Immature natural killer cell (primary cell): ENCODE measurements around the gene CDK14. TPM values are rescaled to one million over a fixed set of nuclear protein-coding genes. Genes with fewer than 3 reads are reported as not detected.
"Not testable (repeated sequence)": the region's sequence is repeated elsewhere in the genome, so short reads cannot be mapped to it uniquely, and the experiment has no call there.

ENCODE experiments used
- DNase-seq, 3 donors: peaks; one replicate each; pipeline ENCODE4 v3.0.0; 2022; ENCODE audit warnings: mixed read lengths in 1 of 3
- H3K27ac Mint-ChIP-seq, 6 donors: one replicate each; pipeline ENCODE4 v1.8.0; 2020; ENCODE audit warnings: mixed read lengths in 6 of 6, mild to moderate bottlenecking in 5 of 6, inconsistent platforms in 4 of 6, moderate library complexity in 3 of 6
- H3K27me3 Mint-ChIP-seq, 3 donors: one replicate each; pipeline ENCODE4 v1.8.0; 2020 to 2021; ENCODE audit warnings: low read depth in 3 of 3, mild to moderate bottlenecking in 3 of 3, mixed read lengths in 3 of 3, moderate library complexity in 3 of 3, inconsistent platforms in 1 of 3
- H3K36me3 Mint-ChIP-seq, 3 donors: one replicate each; pipeline ENCODE4 v1.8.0; 2020; ENCODE audit warnings: mixed read lengths in 3 of 3, inconsistent platforms in 2 of 3, mild to moderate bottlenecking in 2 of 3
- H3K4me1 Mint-ChIP-seq, 2 donors: one replicate each; pipeline ENCODE4 v1.8.0; 2020; ENCODE audit warnings: inconsistent platforms in 2 of 2, mild to moderate bottlenecking in 2 of 2, mixed read lengths in 2 of 2, moderate library complexity in 1 of 2
- H3K4me3 Mint-ChIP-seq, 5 donors: one replicate each; pipeline ENCODE4 v1.8.0; 2020; ENCODE audit warnings: mild to moderate bottlenecking in 5 of 5, mixed read lengths in 5 of 5, inconsistent platforms in 3 of 5, moderate library complexity in 3 of 5
- H3K9me3 Mint-ChIP-seq, 6 donors: one replicate each; pipeline ENCODE4 v1.8.0; 2020; ENCODE audit warnings: mild to moderate bottlenecking in 6 of 6, mixed read lengths in 6 of 6, inconsistent platforms in 4 of 6, moderate library complexity in 3 of 6
- polyA plus RNA-seq, 3 donors: library from polyadenylated mRNA; unstranded; fragments of 300-500 nt; fragmentation: Illumina TruSeq; gene quantifications; one replicate each; pipeline ENCODE4 v1.2.3, GENCODE V29; 2021

Gene CDK14
- polyA plus RNA-seq, 3 donors from 2014 or later = 0.22 TPM; not detected in 2

- H3K4me1 Mint-ChIP-seq = peaks cover 0 to 11% of the 10 kb centered on the region in 2 donors
- H3K9me3 Mint-ChIP-seq = peaks cover 13 to 27% (median 20%) of the 10 kb centered on the region in 6 donors
- H3K36me3 Mint-ChIP-seq = peaks cover 0 to 3% (median 0%) of the 10 kb centered on the region in 3 donors
- H3K4me3 Mint-ChIP-seq = no peak overlapping the region
- DNase-seq = no peak
- H3K27ac Mint-ChIP-seq = no peak overlapping the region
- H3K27me3 Mint-ChIP-seq = peaks cover 0 to 5% (median 0%) of the 10 kb centered on the region in 3 donors
These were observed 140.2 kb downstream of the CDK14 start for GRCh38 chr7:90736316-90736715.

- Mint-ChIP-seq H3K27me3 (peaks cover 0 to 2% (median 0%) of the 10 kb centered on the region in 3 donors), H3K4me3 (no peak overlapping the region), H3K36me3 (peaks cover 0 to 3% (median 0%) of the 10 kb centered on the region in 3 donors), H3K9me3 (peaks cover 7 to 22% (median 17%) of the 10 kb centered on the region in 6 donors), H3K27ac (no peak overlapping the region), H3K4me1 (peaks cover 0 to 11% of the 10 kb centered on the region in 2 donors)
- DNase-seq = no peak
These were observed 141.1 kb downstream of the CDK14 start for GRCh38 chr7:90736968-90737939.

GRCh38 chr7:90738249-90738648 is 142.1 kb downstream of the CDK14 start:
- no peak overlapping the region for H3K27ac Mint-ChIP-seq
- H3K27me3 Mint-ChIP-seq = peaks cover 0 to under 1% (median 0%) of the 10 kb centered on the region in 3 donors
- peaks cover 2 to 15% (median 10%) of the 10 kb centered on the region in 6 donors for H3K9me3 Mint-ChIP-seq
- H3K4me3 Mint-ChIP-seq = no peak overlapping the region
- DNase-seq = no peak
- H3K4me1 Mint-ChIP-seq = peaks cover 0 to 11% of the 10 kb centered on the region in 2 donors
- H3K36me3 Mint-ChIP-seq = no peaks in the 10 kb centered on the region

- Mint-ChIP-seq H3K9me3 (peaks cover 0 to 3% (median under 1%) of the 10 kb centered on the region in 6 donors), H3K36me3 (no peaks in the 10 kb centered on the region), H3K27ac (no peak overlapping the region), H3K27me3 (peaks cover 0 to 2% (median 0%) of the 10 kb centered on the region in 3 donors), H3K4me3 (no peak overlapping the region), H3K4me1 (peaks cover 0 to 11% of the 10 kb centered on the region in 2 donors)
- DNase-seq = no peak
These were observed 143.6 kb downstream of the CDK14 start for GRCh38 chr7:90739716-90740115.

- H3K36me3 Mint-ChIP-seq = no peaks in the 10 kb centered on the region
- DNase-seq = no peak
- H3K27ac Mint-ChIP-seq = no peak overlapping the region
- H3K27me3 Mint-ChIP-seq = peaks cover 0 to 2% (median 0%) of the 10 kb centered on the region in 3 donors
- H3K9me3 Mint-ChIP-seq = peaks cover 0 to 5% (median 2%) of the 10 kb centered on the region in 6 donors
- H3K4me1 Mint-ChIP-seq = peaks cover 0 to 11% of the 10 kb centered on the region in 2 donors
- no peak overlapping the region for H3K4me3 Mint-ChIP-seq
These were observed 144.3 kb downstream of the CDK14 start for GRCh38 chr7:90740386-90740785.

GRCh38 chr7:90743626-90744025 is 147.5 kb downstream of the CDK14 start:
- peaks cover 2 to 8% (median 4%) of the 10 kb centered on the region in 6 donors for H3K9me3 Mint-ChIP-seq
- H3K36me3 Mint-ChIP-seq = no peaks in the 10 kb centered on the region
- peaks cover 0 to 2% (median 0%) of the 10 kb centered on the region in 3 donors for H3K27me3 Mint-ChIP-seq
- no peak overlapping the region for H3K27ac Mint-ChIP-seq
- H3K4me1 Mint-ChIP-seq = no peaks in the 10 kb centered on the region
- no peak overlapping the region for H3K4me3 Mint-ChIP-seq
- no peak for DNase-seq

GRCh38 chr7:90747516-90747915 is 151.4 kb downstream of the CDK14 start:
- DNase-seq = no peak
- H3K36me3 Mint-ChIP-seq = no peaks in the 10 kb centered on the region
- peaks cover 3 to 17% (median 6%) of the 10 kb centered on the region in 6 donors for H3K9me3 Mint-ChIP-seq
- H3K4me3 Mint-ChIP-seq = no peak overlapping the region
- H3K27me3 Mint-ChIP-seq = peaks cover 0 to 2% (median 0%) of the 10 kb centered on the region in 3 donors
- no peak overlapping the region for H3K27ac Mint-ChIP-seq
- no peaks in the 10 kb centered on the region for H3K4me1 Mint-ChIP-seq

- Mint-ChIP-seq H3K4me3 (no peak overlapping the region), H3K9me3 (peaks cover 3 to 22% (median 8%) of the 10 kb centered on the region in 6 donors), H3K27ac (no peak overlapping the region), H3K27me3 (peaks cover 0 to 1% (median 0%) of the 10 kb centered on the region in 3 donors), H3K36me3 (no peaks in the 10 kb centered on the region), H3K4me1 (no peaks in the 10 kb centered on the region)
- no peak for DNase-seq
These were observed 153.1 kb downstream of the CDK14 start for GRCh38 chr7:90749262-90749661.

- H3K27ac Mint-ChIP-seq = no peak overlapping the region
- H3K9me3 Mint-ChIP-seq = peaks cover 3 to 22% (median 8%) of the 10 kb centered on the region in 6 donors
These were observed 153.7 kb downstream of the CDK14 start for GRCh38 chr7:90749774-90750173.

GRCh38 chr7:90751595-90751994 is 155.5 kb downstream of the CDK14 start:
- no peak overlapping the region for H3K4me3 Mint-ChIP-seq
- H3K4me1 Mint-ChIP-seq = no peaks in the 10 kb centered on the region
- no peak overlapping the region for H3K27ac Mint-ChIP-seq
- H3K36me3 Mint-ChIP-seq = no peaks in the 10 kb centered on the region
- no peak for DNase-seq
- H3K9me3 Mint-ChIP-seq = peaks cover 2 to 22% (median 5%) of the 10 kb centered on the region in 6 donors
- H3K27me3 Mint-ChIP-seq = peaks cover 0 to 3% (median 0%) of the 10 kb centered on the region in 3 donors

More at GRCh38 chr7:90749774-90750173, 153.7 kb downstream of the CDK14 start:
- Mint-ChIP-seq H3K4me3 (no peak overlapping the region), H3K4me1 (no peaks in the 10 kb centered on the region), H3K36me3 (no peaks in the 10 kb centered on the region), H3K27me3 (peaks cover 0 to 1% (median 0%) of the 10 kb centered on the region in 3 donors)
- DNase-seq = no peak

- Mint-ChIP-seq H3K4me1 (no peaks in the 10 kb centered on the region), H3K9me3 (peaks cover 2 to 24% (median 5%) of the 10 kb centered on the region in 6 donors), H3K4me3 (no peak overlapping the region), H3K36me3 (no peaks in the 10 kb centered on the region), H3K27me3 (peaks cover 0 to 3% (median 0%) of the 10 kb centered on the region in 3 donors), H3K27ac (no peak overlapping the region)
- no peak for DNase-seq
These were observed 155.9 kb downstream of the CDK14 start for GRCh38 chr7:90752051-90752450.

- Mint-ChIP-seq H3K4me3 (no peak overlapping the region), H3K4me1 (no peaks in the 10 kb centered on the region), H3K27ac (no peak overlapping the region), H3K9me3 (peaks cover 2 to 25% (median 3%) of the 10 kb centered on the region in 6 donors), H3K36me3 (no peaks in the 10 kb centered on the region), H3K27me3 (peaks cover 0 to 3% (median 0%) of the 10 kb centered on the region in 3 donors)
- DNase-seq = no peak
These were observed 158.9 kb downstream of the CDK14 start for GRCh38 chr7:90755041-90755440.

GRCh38 chr7:90756366-90756765 is 160.2 kb downstream of the CDK14 start:
- H3K4me1 Mint-ChIP-seq = no peaks in the 10 kb centered on the region
- H3K27ac Mint-ChIP-seq = no peak overlapping the region
- H3K36me3 Mint-ChIP-seq = no peaks in the 10 kb centered on the region
- H3K27me3 Mint-ChIP-seq = peaks cover 0 to 3% (median 0%) of the 10 kb centered on the region in 3 donors
- H3K9me3 Mint-ChIP-seq = peaks cover 1 to 17% (median 4%) of the 10 kb centered on the region in 6 donors
- no peak for DNase-seq
- no peak overlapping the region for H3K4me3 Mint-ChIP-seq

- H3K4me1 Mint-ChIP-seq, H3K27me3 Mint-ChIP-seq, H3K36me3 Mint-ChIP-seq, DNase-seq, H3K4me3 Mint-ChIP-seq, H3K27ac Mint-ChIP-seq: not testable (repeated sequence)
- peaks cover 1 to 22% (median 5%) of the 10 kb centered on the region in 6 donors for H3K9me3 Mint-ChIP-seq
These were observed 161.4 kb downstream of the CDK14 start for GRCh38 chr7:90757565-90757950.
